Activated CD4-positive, alpha-beta memory T cell treated with anti-CD3 and anti-CD28 coated beads for 36 hours (primary cell): ENCODE data around the gene RPS27L. TPM values are rescaled to one million over a fixed set of nuclear protein-coding genes. Genes with fewer than 3 reads are reported as not detected.
A peak's percentile ranks its signal among the peaks of the same experiment; 100 is the strongest.

Experiments used
- CTCF ChIA-PET: fragments of 350-600 bp; sonication (Branson Sonifier 250); formaldehyde crosslinking; loops from one replicate; lab custom pipeline; 2021; ENCODE audit warnings: antibody characterized with exemption, inconsistent platforms; lab: Charles Lee
- POLR2A ChIA-PET: fragments of 350-600 bp; sonication (Branson Sonifier 250); formaldehyde crosslinking; loops from one replicate; lab custom pipeline; 2021; ENCODE audit warnings: antibody characterized with exemption; lab: Charles Lee
- DNase-seq: peaks from one replicate; pipeline ENCODE4 v3.0.0-alpha.2; 2020
- H3K27ac Mint-ChIP-seq: one replicate; pipeline ENCODE4 v1.8.0; 2021; ENCODE audit warnings: mixed read lengths
- H3K27me3 Mint-ChIP-seq: one replicate; pipeline ENCODE4 v1.8.0; 2021; ENCODE audit warnings: mixed read lengths
- H3K36me3 Mint-ChIP-seq: one replicate; pipeline ENCODE4 v1.8.0; 2021; ENCODE audit warnings: mixed read lengths
- H3K4me1 Mint-ChIP-seq: one replicate; pipeline ENCODE4 v1.8.0; 2021; ENCODE audit warnings: low read depth, mixed read lengths
- H3K4me3 Mint-ChIP-seq: one replicate; pipeline ENCODE4 v1.8.0; 2021; ENCODE audit warnings: mild to moderate bottlenecking, mixed read lengths
- H3K9me3 Mint-ChIP-seq: one replicate; pipeline ENCODE4 v1.8.0; 2021; ENCODE audit warnings: mixed read lengths
- intact Hi-C: fragments of 100-400 bp; cut with micrococcal nuclease; formaldehyde crosslinking; loops from one replicate; pipeline ENCODE4 v1.15.1; 2023
- total RNA-seq, 2 experiments: library from RNA; stranded (reverse); gene quantifications; one replicate each; pipeline ENCODE4 v1.2.3, GENCODE V29; 2021

RPS27L gene
- total RNA-seq, 2 experiments from 2014 or later = 139 to 140 TPM

GRCh38 chr15:63134245-63134985 lies 22.9 kb downstream of the RPS27L start:
- peaks cover 8% of the 10 kb centered on the region for H3K36me3 Mint-ChIP-seq

GRCh38 chr15:63133786-63134185 lies 23.5 kb downstream of the RPS27L start:
- intact Hi-C loops = no loop called here
- no peak for DNase-seq
- Mint-ChIP-seq H3K4me1 (peaks cover 12% of the 10 kb centered on the region), H3K36me3 (peaks cover 11% of the 10 kb centered on the region), H3K27me3 (no peaks in the 10 kb centered on the region), H3K9me3 (no peaks in the 10 kb centered on the region), H3K27ac (no peak overlapping the region), H3K4me3 (no peak overlapping the region)
- ChIA-PET CTCF (no interaction called here), POLR2A (no interaction called here)

More at GRCh38 chr15:63134245-63134985, 22.9 kb downstream of the RPS27L start:
- Mint-ChIP-seq H3K4me1 (peaks cover 12% of the 10 kb centered on the region), H3K9me3 (no peaks in the 10 kb centered on the region), H3K27me3 (no peaks in the 10 kb centered on the region), H3K4me3 (no peak overlapping the region), H3K27ac (no peak overlapping the region)
- ChIA-PET POLR2A (no interaction called here), CTCF (no interaction called here)
- no peak for DNase-seq
- intact Hi-C loops = no loop called here

GRCh38 chr15:63126726-63127125 lies 30.6 kb downstream of the RPS27L start:
- POLR2A ChIA-PET = no interaction called here
- Mint-ChIP-seq H3K27me3 (no peaks in the 10 kb centered on the region), H3K4me1 (peaks cover 9% of the 10 kb centered on the region), H3K36me3 (peaks cover 19% of the 10 kb centered on the region), H3K27ac (no peak overlapping the region), H3K4me3 (no peak overlapping the region), H3K9me3 (no peaks in the 10 kb centered on the region)
- CTCF ChIA-PET = no interaction called here
- DNase-seq = no peak
- intact Hi-C loops = no loop called here

GRCh38 chr15:63124506-63124905 lies 32.8 kb downstream of the RPS27L start:
- ChIA-PET CTCF (no interaction called here), POLR2A (no interaction called here)
- no peak for DNase-seq
- intact Hi-C loops = no loop called here
- no peak overlapping the region for H3K4me3 Mint-ChIP-seq
- H3K27ac Mint-ChIP-seq = no peak overlapping the region
- peaks cover 14% of the 10 kb centered on the region for H3K9me3 Mint-ChIP-seq
- peaks cover 15% of the 10 kb centered on the region for H3K4me1 Mint-ChIP-seq
- peaks cover 18% of the 10 kb centered on the region for H3K36me3 Mint-ChIP-seq
- no peaks in the 10 kb centered on the region for H3K27me3 Mint-ChIP-seq

- DNase-seq = peak; percentile 95
- H3K27me3 Mint-ChIP-seq = no peaks in the 10 kb centered on the region
- CTCF ChIA-PET = no interaction called here
- peaks cover 14% of the 10 kb centered on the region for H3K4me1 Mint-ChIP-seq
- H3K27ac Mint-ChIP-seq = peak overlapping the region; percentile 78
- intact Hi-C loops = loop anchor here (1.0 to 2.0 kb wide), 2 partner anchors 35 to 67 kb away; partner anchors contain the start of genes RAB8B and RPS27L
- H3K9me3 Mint-ChIP-seq = peaks cover 18% of the 10 kb centered on the region
- POLR2A ChIA-PET = interaction anchor here (0.8 kb wide), 1 partner anchor 13 kb away, joined by 3 read pairs; no protein-coding TSS in a partner anchor
- H3K36me3 Mint-ChIP-seq = peaks cover 9% of the 10 kb centered on the region
- peak overlapping the region; percentile 89 for H3K4me3 Mint-ChIP-seq
Observed at GRCh38 chr15:63122002-63122875, 35.0 kb downstream of the RPS27L start.

- H3K9me3 Mint-ChIP-seq = peaks cover 18% of the 10 kb centered on the region
- H3K27ac Mint-ChIP-seq = peak within 1 kb of the TSS; percentile 78
- ChIA-PET CTCF (no interaction called here), POLR2A (interaction anchor here (0.8 kb wide), 1 partner anchor 14 kb away, joined by 3 read pairs; no protein-coding TSS in a partner anchor)
- DNase-seq = peak; percentile 89
- H3K4me1 Mint-ChIP-seq = peaks cover 12% of the 10 kb centered on the region
- H3K4me3 Mint-ChIP-seq = peak within 1 kb of the TSS; percentile 89
- intact Hi-C loops = loop anchor here (1.0 to 2.0 kb wide), 3 partner anchors 36 to 73 kb away; partner anchors contain the start of genes RAB8B and RPS27L
- peaks cover 5% of the 10 kb centered on the region for H3K36me3 Mint-ChIP-seq
- no peaks in the 10 kb centered on the region for H3K27me3 Mint-ChIP-seq
Observed at GRCh38 chr15:63121382-63122001, 35.8 kb downstream of the RPS27L start, which contains the start of gene LACTB. LACTB (plus strand) TSS chr15:63121861; CDS start chr15:63121872, 11 bp downstream.

GRCh38 chr15:63118854-63119253 lies 38.4 kb downstream of the RPS27L start:
- POLR2A ChIA-PET = no interaction called here
- H3K36me3 Mint-ChIP-seq = peaks cover 5% of the 10 kb centered on the region
- H3K4me1 Mint-ChIP-seq = peaks cover 12% of the 10 kb centered on the region
- no peaks in the 10 kb centered on the region for H3K27me3 Mint-ChIP-seq
- CTCF ChIA-PET = no interaction called here
- peaks cover 18% of the 10 kb centered on the region for H3K9me3 Mint-ChIP-seq
- no peak overlapping the region for H3K27ac Mint-ChIP-seq
- DNase-seq = no peak
- no peak overlapping the region for H3K4me3 Mint-ChIP-seq
- intact Hi-C loops = no loop called here

GRCh38 chr15:63114465-63114864 lies 42.8 kb downstream of the RPS27L start:
- Mint-ChIP-seq H3K36me3 (no peaks in the 10 kb centered on the region), H3K4me1 (no peaks in the 10 kb centered on the region), H3K27me3 (no peaks in the 10 kb centered on the region), H3K9me3 (peaks cover 4% of the 10 kb centered on the region), H3K4me3 (no peak overlapping the region), H3K27ac (no peak overlapping the region)
- intact Hi-C loops = no loop called here
- POLR2A ChIA-PET = no interaction called here
- DNase-seq = no peak
- CTCF ChIA-PET = interaction anchor here (0.5 to 2.6 kb wide), 3 partner anchors 67 to 880 kb away, joined by 3 to 11 read pairs (median 6); no protein-coding TSS in a partner anchor

- Mint-ChIP-seq H3K4me1 (no peaks in the 10 kb centered on the region), H3K9me3 (no peaks in the 10 kb centered on the region), H3K36me3 (no peaks in the 10 kb centered on the region)
Observed at GRCh38 chr15:63112871-63113270, 44.4 kb downstream of the RPS27L start.

GRCh38 chr15:63111481-63111880 lies 45.8 kb downstream of the RPS27L start:
- Mint-ChIP-seq H3K27me3 (peaks cover 1% of the 10 kb centered on the region), H3K27ac (no peak overlapping the region), H3K4me3 (no peak overlapping the region), H3K36me3 (no peaks in the 10 kb centered on the region), H3K9me3 (no peaks in the 10 kb centered on the region), H3K4me1 (no peaks in the 10 kb centered on the region)
- intact Hi-C loops = no loop called here
- CTCF ChIA-PET = interaction anchor here (0.8 to 0.9 kb wide), 2 partner anchors 63 to 64 kb away, joined by 3 read pairs; no protein-coding TSS in a partner anchor
- POLR2A ChIA-PET = no interaction called here
- DNase-seq = no peak

More at GRCh38 chr15:63112871-63113270, 44.4 kb downstream of the RPS27L start:
- Mint-ChIP-seq H3K27ac (no peak overlapping the region), H3K27me3 (peaks cover 1% of the 10 kb centered on the region), H3K4me3 (no peak overlapping the region)
- intact Hi-C loops = no loop called here
- ChIA-PET POLR2A (no interaction called here), CTCF (interaction anchor here (2.6 kb wide), 1 partner anchor 66 kb away, joined by 11 read pairs; no protein-coding TSS in a partner anchor)
- no peak for DNase-seq

- POLR2A ChIA-PET = no interaction called here
- no peak for DNase-seq
- intact Hi-C loops = no loop called here
- Mint-ChIP-seq H3K27ac (no peak overlapping the region), H3K9me3 (no peaks in the 10 kb centered on the region), H3K36me3 (no peaks in the 10 kb centered on the region), H3K4me3 (no peak overlapping the region), H3K4me1 (no peaks in the 10 kb centered on the region), H3K27me3 (peaks cover 5% of the 10 kb centered on the region)
- CTCF ChIA-PET = interaction anchor here (0.6 to 1.0 kb wide), 2 partner anchors 18 to 291 kb away, joined by 3 to 4 read pairs; no protein-coding TSS in a partner anchor
Observed at GRCh38 chr15:63110428-63111026, 46.8 kb downstream of the RPS27L start.
